ENCODE data around the gene EFNA5.
"Not testable (repeated sequence)": the region's sequence is repeated elsewhere in the genome, so short reads cannot be mapped to it uniquely, and the experiment has no call there.

The EFNA5 gene

GRCh38 chr5:107436201-107436600 lies 234.5 kb downstream of the EFNA5 start:
- FAIRE-seq, result no peak

GRCh38 chr5:107435061-107435460 lies 235.7 kb downstream of the EFNA5 start:
- no peak for DNase-seq (ENCODE audit: low spot score)
- FAIRE-seq, result no peak

More at GRCh38 chr5:107436201-107436600, 234.5 kb downstream of the EFNA5 start:
- no peak for DNase-seq (ENCODE audit: low spot score)

DNA sequence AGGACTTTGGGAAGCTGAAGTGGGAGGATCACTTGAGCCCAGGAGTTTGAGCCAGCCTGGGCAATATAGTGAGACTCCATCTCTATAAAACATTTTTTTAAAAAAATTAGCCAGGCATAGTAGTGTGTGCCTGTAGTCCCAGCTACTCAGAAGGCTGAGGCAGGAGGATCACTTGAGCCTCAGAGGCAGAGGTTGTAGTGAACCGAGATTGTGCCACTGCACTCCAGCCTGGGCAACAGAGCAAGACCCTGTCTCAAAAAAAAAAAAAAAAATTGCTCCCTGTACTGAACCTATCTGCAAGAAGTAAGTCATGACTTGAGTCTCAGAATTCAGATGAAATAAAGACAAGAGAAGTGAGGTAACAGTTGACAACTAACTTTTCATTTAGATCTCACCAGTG lies 237.1 kb downstream of the EFNA5 start:
- not testable (repeated sequence) for DNase-seq (ENCODE audit: low spot score); FAIRE-seq

- peak; percentile 76 for FAIRE-seq
- no peak for DNase-seq (ENCODE audit: low spot score)
Measured at GRCh38 chr5:107431998-107432397, 238.7 kb downstream of the EFNA5 start.

DNA sequence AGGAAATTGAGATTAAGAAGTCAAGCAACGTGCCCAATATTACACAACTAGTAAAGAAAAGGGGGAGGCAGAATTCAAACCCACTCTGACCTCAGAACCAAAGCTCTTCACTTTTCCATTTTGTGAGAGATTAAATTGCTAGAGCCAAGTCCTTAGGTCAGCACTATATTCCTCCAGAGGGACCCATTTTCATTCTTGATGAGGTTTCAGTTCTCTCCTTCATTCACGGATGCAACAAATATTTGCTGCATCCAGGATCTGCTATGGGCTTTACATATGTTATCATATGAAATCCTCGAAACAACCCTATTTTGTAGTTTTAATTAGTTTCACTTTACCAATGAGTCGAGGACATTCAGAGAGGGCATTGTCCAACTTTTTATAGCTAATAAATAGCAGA lies 239.2 kb downstream of the EFNA5 start:
- FAIRE-seq (no peak), DNase-seq (ENCODE audit: low spot score) (no peak)

- no peak for DNase-seq (ENCODE audit: low spot score)
- FAIRE-seq, result no peak
Measured at GRCh38 chr5:107430071-107430625, 240.6 kb downstream of the EFNA5 start.

GRCh38 chr5:107428303-107428813 lies 242.4 kb downstream of the EFNA5 start:
- DNase-seq (ENCODE audit: low spot score), result no peak

DNA sequence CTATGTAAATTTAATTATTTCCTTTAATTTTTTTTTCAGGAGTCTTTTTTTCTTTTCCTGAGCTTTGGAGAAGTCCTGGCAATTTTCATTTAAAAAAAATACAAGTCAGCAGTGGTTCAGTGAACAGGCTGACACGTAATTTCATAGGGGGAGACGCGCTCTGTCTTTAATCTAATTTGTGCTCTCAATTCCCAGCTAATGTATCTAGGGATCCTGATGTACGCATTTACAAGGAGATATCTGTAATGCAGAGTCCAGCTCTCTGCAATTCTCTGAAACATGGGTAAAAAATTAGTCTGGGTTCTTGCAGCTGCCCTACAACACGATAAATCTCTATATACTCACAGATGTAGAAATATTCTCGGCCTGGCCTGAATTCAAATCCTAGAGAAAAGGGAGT lies 243.9 kb downstream of the EFNA5 start:
- FAIRE-seq (no peak), DNase-seq (ENCODE audit: low spot score) (no peak)

More at GRCh38 chr5:107428303-107428813, 242.4 kb downstream of the EFNA5 start:
- peak; percentile 58 for FAIRE-seq

DNA sequence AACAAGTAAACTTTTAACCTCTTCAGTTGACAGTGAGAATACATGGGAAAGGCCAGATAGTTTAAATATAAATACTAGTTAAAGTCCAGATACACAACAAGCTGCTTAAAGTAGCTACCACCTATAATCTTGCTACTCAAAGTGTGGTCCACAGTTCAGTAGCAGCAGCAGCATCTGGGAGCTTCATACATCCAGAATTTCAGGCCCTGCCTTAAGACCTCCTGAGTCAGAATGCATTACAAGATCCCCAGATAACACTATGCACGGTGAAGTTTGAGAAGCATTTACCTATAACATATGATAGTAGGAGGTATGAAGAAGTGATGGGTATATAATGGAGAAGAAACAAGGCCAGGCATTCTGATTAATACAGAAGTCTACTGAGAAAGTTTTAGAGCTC lies 244.5 kb downstream of the EFNA5 start:
- FAIRE-seq, result no peak
- no peak for DNase-seq (ENCODE audit: low spot score)

DNA sequence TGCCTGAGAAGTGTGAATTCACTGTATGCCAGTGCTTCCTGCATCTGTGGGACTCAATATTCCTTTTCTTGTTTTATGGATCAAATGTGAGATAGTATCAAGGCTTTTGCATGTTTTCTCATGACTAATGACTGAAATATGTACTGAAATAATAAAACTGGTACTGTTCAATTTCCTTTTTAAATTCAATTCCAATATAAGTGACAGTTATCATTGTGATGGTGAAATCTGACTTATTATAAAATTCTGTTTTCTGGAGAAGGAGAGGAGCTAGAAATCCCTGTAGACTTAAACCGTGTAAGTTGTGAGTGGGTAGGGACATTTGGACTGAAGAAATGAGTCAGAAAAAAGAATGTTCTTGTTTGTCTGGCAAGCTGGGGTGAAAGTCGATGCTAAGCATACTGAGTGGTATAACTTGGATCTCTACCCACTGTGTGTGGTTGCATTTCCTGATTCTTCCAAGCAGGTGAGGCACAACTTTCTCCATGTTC lies 245.2 kb downstream of the EFNA5 start:
- FAIRE-seq, result peak; percentile 95
- DNase-seq (ENCODE audit: low spot score), result peak; percentile 78

- DNase-seq (ENCODE audit: low spot score) (no peak), FAIRE-seq (no peak)
Measured at GRCh38 chr5:107424491-107424890, 246.2 kb downstream of the EFNA5 start.

DNA sequence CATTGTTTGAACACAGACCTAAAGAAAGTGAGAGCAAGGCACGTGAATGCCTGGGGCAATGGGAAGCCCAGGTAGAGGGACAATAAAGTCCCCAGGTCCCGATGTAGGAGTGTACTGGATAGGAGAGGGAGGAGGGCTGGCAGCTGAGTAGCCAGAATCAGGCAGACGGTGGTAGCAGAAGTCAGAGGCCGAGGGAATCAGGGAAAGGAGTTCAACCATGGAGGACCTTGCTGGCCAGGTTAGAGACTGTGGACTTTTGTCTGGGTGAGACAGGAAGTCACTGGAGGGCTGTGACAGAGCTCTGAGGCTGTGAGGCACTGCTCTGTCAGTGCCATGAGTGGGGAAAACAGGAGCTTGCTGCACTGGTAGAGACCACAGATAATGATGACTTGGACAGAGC lies 248.2 kb downstream of the EFNA5 start:
- DNase-seq (ENCODE audit: low spot score), result peak; percentile 6
- no peak for FAIRE-seq

- DNase-seq (ENCODE audit: low spot score) (no peak), FAIRE-seq (no peak)
Measured at GRCh38 chr5:107419498-107419897, 251.2 kb downstream of the EFNA5 start.

GRCh38 chr5:107418902-107419301 lies 251.8 kb downstream of the EFNA5 start:
- no peak for DNase-seq (ENCODE audit: low spot score)

DNA sequence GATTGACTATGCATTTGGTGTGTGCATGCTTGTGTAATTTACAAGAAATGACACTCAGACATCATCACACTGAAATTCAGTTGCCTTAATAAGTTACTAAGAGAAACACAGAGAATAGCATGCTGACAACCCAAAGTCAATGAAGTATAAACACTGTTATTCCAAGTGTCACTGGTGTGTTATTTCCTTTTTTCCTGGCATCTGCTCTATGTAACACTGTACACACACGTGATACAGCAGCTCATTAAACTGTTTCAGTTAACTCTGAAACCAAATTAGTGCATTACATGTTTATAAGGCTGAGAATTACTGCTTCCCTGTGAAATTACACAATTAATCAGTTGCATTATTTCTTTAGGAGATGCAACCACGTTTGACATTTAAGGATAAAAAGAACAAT lies 252.7 kb downstream of the EFNA5 start:
- peak; percentile 86 for FAIRE-seq
- DNase-seq (ENCODE audit: low spot score), result peak; percentile 53

More at GRCh38 chr5:107418902-107419301, 251.8 kb downstream of the EFNA5 start:
- FAIRE-seq, result no peak

GRCh38 chr5:107415762-107416161 lies 255.0 kb downstream of the EFNA5 start:
- no peak for FAIRE-seq
- no peak for DNase-seq (ENCODE audit: low spot score)

DNA sequence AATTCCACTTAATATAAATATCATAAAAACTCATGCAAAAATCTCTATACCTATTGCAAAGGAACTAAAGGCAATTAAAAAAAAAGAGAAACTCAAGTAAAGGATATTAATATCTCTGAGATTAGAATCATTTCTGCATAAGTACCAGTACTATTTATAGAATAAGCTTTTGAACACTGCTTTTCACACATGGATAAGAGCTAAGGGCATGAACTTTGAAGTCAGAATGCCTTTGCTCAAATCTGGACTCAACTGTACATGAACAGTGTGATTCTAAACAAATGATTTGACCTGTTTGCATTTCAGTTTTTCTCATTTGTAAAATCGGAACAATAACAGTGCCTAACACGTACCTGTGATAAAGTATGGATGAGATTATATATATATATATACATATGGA lies 255.9 kb downstream of the EFNA5 start:
- FAIRE-seq, result peak; percentile 38
- DNase-seq (ENCODE audit: low spot score), result no peak

DNA sequence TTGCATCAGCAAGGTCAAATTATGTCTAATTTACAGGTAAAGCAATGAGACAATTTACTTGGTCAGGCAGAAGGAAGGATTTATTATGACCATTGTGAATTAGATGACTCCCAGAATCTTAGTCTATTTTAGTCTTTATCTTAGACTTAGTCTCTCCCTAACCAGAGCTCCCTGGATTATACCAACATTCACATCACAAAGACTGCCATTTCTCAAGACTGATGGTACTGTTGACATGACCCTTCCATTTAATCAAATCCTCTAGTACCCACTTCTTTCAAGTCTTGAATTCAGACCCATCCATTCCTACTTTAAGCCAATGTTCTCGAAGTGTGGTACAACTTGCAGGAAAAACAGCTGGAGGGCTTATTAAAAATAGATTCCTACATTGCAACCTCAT lies 257.0 kb downstream of the EFNA5 start:
- no peak for FAIRE-seq
- DNase-seq (ENCODE audit: low spot score), result no peak

DNA sequence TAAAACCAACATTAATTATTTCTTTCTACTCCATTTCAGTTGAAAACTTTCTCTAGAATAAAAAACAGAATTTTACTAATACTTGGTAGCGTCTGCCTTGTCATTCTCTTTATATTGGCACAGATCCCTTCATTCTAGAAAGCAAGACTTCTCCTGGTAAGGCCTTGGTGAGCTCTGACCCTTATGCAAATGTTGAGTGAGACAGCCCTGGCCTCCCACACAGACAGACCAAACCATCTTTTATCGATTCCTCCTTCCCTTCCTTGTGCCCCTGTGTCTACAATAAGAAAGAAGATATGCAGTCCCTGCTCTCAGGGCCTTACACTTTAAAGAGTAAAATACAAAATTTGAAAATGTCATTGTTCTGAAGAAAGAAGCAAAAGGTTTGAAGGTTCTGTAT lies 262.2 kb downstream of the EFNA5 start:
- FAIRE-seq (no peak), DNase-seq (ENCODE audit: low spot score) (no peak)

- DNase-seq (ENCODE audit: low spot score), result no peak
- FAIRE-seq, result no peak
Measured at GRCh38 chr5:107407713-107408298, 262.9 kb downstream of the EFNA5 start.

GRCh38 chr5:107404595-107405374 lies 266.0 kb downstream of the EFNA5 start:
- no peak for FAIRE-seq
- no peak for DNase-seq (ENCODE audit: low spot score)
